Articular chondrocyte of knee joint (primary cell): ENCODE results near the gene CENPVL3. TPM values are rescaled to one million over a fixed set of nuclear protein-coding genes. Genes with fewer than 3 reads are reported as not detected.

Experiments
- total RNA-seq: library from RNA; depleted of rRNA; stranded (reverse); fragments of >200 nt; gene quantifications from 2 replicates; pipeline ENCODE4 v1.2.3, GENCODE V29; 2012

CENPVL3 gene
- 0.11 TPM in 1 of 2 replicates, not detected in the other for total RNA-seq

GRCh38 chrX:51618241-51619155 lies at the start of gene CENPVL3:
Gene CENPVL3, minus strand, starts transcription at chrX:51618912. Its CDS starts 39 bp downstream, at chrX:51618873.

Other genes with a start within 250 kb of the CENPVL3 start
- gene NUDT11, start 122.3 kb downstream of the CENPVL3 start, total RNA-seq = 26.5 TPM in 2 replicates
- gene CENPVL2, start 63.9 kb upstream of the CENPVL3 start, total RNA-seq = not detected in 2 replicates
- not detected in 2 replicates for gene CENPVL1, start 91.6 kb upstream of the CENPVL3 start, total RNA-seq
- 8.6 and 11.8 TPM in 2 replicates for gene GSPT2, start 124.5 kb upstream of the CENPVL3 start, total RNA-seq